Transverse colon (tissue), 3 donors: ENCODE measurements around the gene NOP16.

Experiments used
- EP300 ChIP-seq: sonication (generic); formaldehyde crosslinking; IDR thresholded peaks from one replicate; pipeline ENCODE4 v1.6.1; 2017; ENCODE audit warnings: antibody characterized with exemption, low read depth
- TF ChIP-seq, protein P1 (sequence below), 5 experiments: fragments of 200-600 bp in 3 of 5; fragments of 450-650 bp in 2 of 5; sonication (generic) in 3 of 5; IDR thresholded peaks; 1 replicate in 2 of 5; 2 replicates in 3 of 5; pipeline ENCODE4 v1.5.1; 2016 to 2017; ENCODE audit warnings: antibody characterized with exemption in 5 of 5, inconsistent platforms in 3 of 5, mild to moderate bottlenecking in 2 of 5, moderate library complexity in 1 of 5

GRCh38 chr5:176388444-176389134 lies at the start of gene NOP16, which contains the start of gene HIGD2A:
- no peak for TF ChIP-seq EP300
- TF ChIP-seq, protein P1, sequence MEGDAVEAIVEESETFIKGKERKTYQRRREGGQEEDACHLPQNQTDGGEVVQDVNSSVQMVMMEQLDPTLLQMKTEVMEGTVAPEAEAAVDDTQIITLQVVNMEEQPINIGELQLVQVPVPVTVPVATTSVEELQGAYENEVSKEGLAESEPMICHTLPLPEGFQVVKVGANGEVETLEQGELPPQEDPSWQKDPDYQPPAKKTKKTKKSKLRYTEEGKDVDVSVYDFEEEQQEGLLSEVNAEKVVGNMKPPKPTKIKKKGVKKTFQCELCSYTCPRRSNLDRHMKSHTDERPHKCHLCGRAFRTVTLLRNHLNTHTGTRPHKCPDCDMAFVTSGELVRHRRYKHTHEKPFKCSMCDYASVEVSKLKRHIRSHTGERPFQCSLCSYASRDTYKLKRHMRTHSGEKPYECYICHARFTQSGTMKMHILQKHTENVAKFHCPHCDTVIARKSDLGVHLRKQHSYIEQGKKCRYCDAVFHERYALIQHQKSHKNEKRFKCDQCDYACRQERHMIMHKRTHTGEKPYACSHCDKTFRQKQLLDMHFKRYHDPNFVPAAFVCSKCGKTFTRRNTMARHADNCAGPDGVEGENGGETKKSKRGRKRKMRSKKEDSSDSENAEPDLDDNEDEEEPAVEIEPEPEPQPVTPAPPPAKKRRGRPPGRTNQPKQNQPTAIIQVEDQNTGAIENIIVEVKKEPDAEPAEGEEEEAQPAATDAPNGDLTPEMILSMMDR (IDR thresholded peaks at IDR 0.05): peak in 2 of 5 experiments; percentile 56 to 65
